CD14-positive monocyte (primary cell): Measurements from ENCODE around the gene CAP2. TPM values are rescaled to one million over a fixed set of nuclear protein-coding genes. Genes with fewer than 3 reads are reported as not detected.

Experiments
- DNase-seq, 3 donors: peaks; one replicate each; pipeline ENCODE4 v3.0.0-alpha.2; 2011 to 2022
- H2AFZ ChIP-seq: 2 replicates; pipeline ENCODE4 v1.6.0; 2012; ENCODE audit warnings: mild to moderate bottlenecking, low read depth, low read length, inconsistent platforms; ENCODE audit not compliant: insufficient read depth, poor library complexity, severe bottlenecking
- H3K27ac ChIP-seq, 2 donors: 1 replicate in 1 of 2; 2 replicates in 1 of 2; pipeline ENCODE4 v1.5.1; 2012 to 2013; ENCODE audit warnings: low read length in 2 of 2, control low read depth in 1 of 2, inconsistent platforms in 1 of 2, low read depth in 1 of 2, mild to moderate bottlenecking in 1 of 2
- H3K27me3 ChIP-seq, 2 donors: one replicate each; pipeline versions ENCODE4 v1.6.0 to v1.6.1; 2011 to 2013; ENCODE audit warnings: low read length in 2 of 2; ENCODE audit not compliant: control insufficient read depth in 2 of 2, insufficient read depth in 2 of 2
- H3K36me3 ChIP-seq, 2 donors: replicated peaks in 1 of 2; 1 replicate in 1 of 2; 2 replicates in 1 of 2; pipeline versions ENCODE4 v1.5.1 to v1.6.1; 2012 to 2013; ENCODE audit warnings: low read length in 2 of 2, control low read depth in 1 of 2, inconsistent platforms in 1 of 2, mild to moderate bottlenecking in 1 of 2; ENCODE audit not compliant: insufficient read depth in 2 of 2, control insufficient read depth in 1 of 2
- H3K4me1 ChIP-seq, 2 donors: 1 replicate in 1 of 2; 2 replicates in 1 of 2; pipeline versions ENCODE4 v1.5.1 to v1.6.1; 2012 to 2013; ENCODE audit warnings: low read length in 2 of 2, control low read depth in 1 of 2, inconsistent platforms in 1 of 2, mild to moderate bottlenecking in 1 of 2, moderate library complexity in 1 of 2; ENCODE audit not compliant: insufficient read depth in 2 of 2, control insufficient read depth in 1 of 2
- H3K4me2 ChIP-seq: replicated peaks from 2 replicates; pipeline ENCODE3; 2012; ENCODE audit warnings: low read length, moderate library complexity, mild to moderate bottlenecking; ENCODE audit not compliant: poor library complexity, severe bottlenecking; ENCODE audit errors: extremely low read depth
- H3K4me3 ChIP-seq, 3 experiments: fragments of 200-600 bp in 1 of 3; sonication (generic) in 1 of 3; replicated peaks in 1 of 3; 1 replicate in 2 of 3; 2 replicates in 1 of 3; pipeline ENCODE4 v1.5.1; 2011 to 2013; ENCODE audit warnings: low read length in 3 of 3, mild to moderate bottlenecking in 3 of 3, control low read depth in 2 of 3, low read depth in 2 of 3, inconsistent platforms in 1 of 3, moderate library complexity in 1 of 3
- H3K79me2 ChIP-seq: 2 replicates; pipeline ENCODE4 v1.6.0; 2012; ENCODE audit warnings: mild to moderate bottlenecking, control low read depth, inconsistent platforms, low read length, moderate library complexity; ENCODE audit not compliant: insufficient read depth
- H3K9ac ChIP-seq: 2 replicates; pipeline ENCODE4 v1.6.0; 2017; ENCODE audit warnings: low read length, mild to moderate bottlenecking; ENCODE audit not compliant: insufficient read depth, poor library complexity, severe bottlenecking
- H3K9me3 ChIP-seq, 2 donors: replicated peaks in 1 of 2; 1 replicate in 1 of 2; 2 replicates in 1 of 2; pipeline versions ENCODE4 v1.5.1 to v1.6.1; 2012 to 2013; ENCODE audit warnings: low read length in 2 of 2, control low read depth in 1 of 2; ENCODE audit not compliant: control insufficient read depth in 1 of 2, insufficient read depth in 1 of 2
- H4K20me1 ChIP-seq: 2 replicates; pipeline ENCODE4 v1.6.0; 2012; ENCODE audit warnings: mild to moderate bottlenecking, low read length, control low read depth, moderate library complexity; ENCODE audit not compliant: insufficient read depth
- H3K27ac Mint-ChIP-seq, 7 donors: one replicate each; pipeline ENCODE4 v1.8.0; 2020; ENCODE audit warnings: mild to moderate bottlenecking in 7 of 7, mixed read lengths in 7 of 7, moderate library complexity in 6 of 7, inconsistent platforms in 2 of 7
- H3K27me3 Mint-ChIP-seq, 3 donors: one replicate each; pipeline ENCODE4 v1.8.0; 2021 to 2022; ENCODE audit warnings: low read depth in 3 of 3, mild to moderate bottlenecking in 3 of 3, mixed read lengths in 3 of 3, moderate library complexity in 3 of 3, inconsistent platforms in 1 of 3
- H3K36me3 Mint-ChIP-seq, 2 donors: one replicate each; pipeline ENCODE4 v1.8.0; 2020; ENCODE audit warnings: mixed read lengths in 2 of 2, inconsistent platforms in 1 of 2, mild to moderate bottlenecking in 1 of 2
- H3K4me1 Mint-ChIP-seq: one replicate; pipeline ENCODE4 v1.8.0; 2020; ENCODE audit warnings: mild to moderate bottlenecking, mixed read lengths
- H3K4me3 Mint-ChIP-seq, 2 donors: one replicate each; pipeline ENCODE4 v1.8.0; 2020; ENCODE audit warnings: mild to moderate bottlenecking in 2 of 2, mixed read lengths in 2 of 2, moderate library complexity in 1 of 2
- H3K9me3 Mint-ChIP-seq, 7 donors: one replicate each; pipeline ENCODE4 v1.8.0; 2020 to 2022; ENCODE audit warnings: mixed read lengths in 7 of 7, mild to moderate bottlenecking in 6 of 7, moderate library complexity in 6 of 7, inconsistent platforms in 2 of 7
- WGBS: methylation state at CpG from one replicate; pipeline ENCODE4 v1.1.5; 2013; ENCODE audit warnings: missing lambda C conversion rate; ENCODE audit not compliant: insufficient coverage; 5-methylcytosine and 5-hydroxymethylcytosine counted together
- intact Hi-C, 2 donors: fragments of 100-400 bp; cut with micrococcal nuclease; formaldehyde crosslinking; loops; one replicate each; pipeline versions ENCODE4 v1.15.0 to v1.15.1; 2023
- polyA plus RNA-seq, 3 donors: library from polyadenylated mRNA; depleted of rRNA in 1 of 3; unstranded in 2 of 3; stranded (reverse) in 1 of 3; fragments of 300-500 nt in 2 of 3; fragments of >200 nt in 1 of 3; fragmentation: Illumina TruSeq in 2 of 3; gene quantifications; 1 replicate in 2 of 3; 2 replicates in 1 of 3; pipeline ENCODE4 v1.2.3, GENCODE V29; 2012 to 2021
- TF ChIP-seq, protein P1 (sequence below): fragments of 200-600 bp; IDR thresholded peaks from one replicate; pipeline ENCODE4 v1.8.0; 2022; ENCODE audit warnings: antibody characterized with exemption, mild to moderate bottlenecking

The CAP2 gene
- polyA plus RNA-seq, 3 donors: not detected

- no peaks in the 10 kb centered on the region for H3K27me3 ChIP-seq
- H3K36me3 Mint-ChIP-seq: no peaks in the 10 kb centered on the region
- WGBS: 86% methylated on average over 4 of the region's 5 CpGs
- no peaks in the 10 kb centered on the region for H3K9me3 ChIP-seq
- no peak overlapping the region for H3K4me3 Mint-ChIP-seq
- no peaks in the 10 kb centered on the region for H3K4me1 ChIP-seq
- H3K27me3 Mint-ChIP-seq: peaks cover 2 to 10% (median 3%) of the 10 kb centered on the region in 3 donors
- no peaks in the 10 kb centered on the region for H3K4me1 Mint-ChIP-seq
- DNase-seq: no peak
- H2AFZ ChIP-seq: no peak overlapping the region
- H3K9ac ChIP-seq: no peak overlapping the region
- no peak overlapping the region for H3K4me2 ChIP-seq
- peaks cover 0 to 6% (median 0%) of the 10 kb centered on the region in 7 donors for H3K9me3 Mint-ChIP-seq
- no peak overlapping the region for H3K27ac Mint-ChIP-seq
- no peaks in the 10 kb centered on the region for H3K79me2 ChIP-seq
- TF ChIP-seq, protein P1, sequence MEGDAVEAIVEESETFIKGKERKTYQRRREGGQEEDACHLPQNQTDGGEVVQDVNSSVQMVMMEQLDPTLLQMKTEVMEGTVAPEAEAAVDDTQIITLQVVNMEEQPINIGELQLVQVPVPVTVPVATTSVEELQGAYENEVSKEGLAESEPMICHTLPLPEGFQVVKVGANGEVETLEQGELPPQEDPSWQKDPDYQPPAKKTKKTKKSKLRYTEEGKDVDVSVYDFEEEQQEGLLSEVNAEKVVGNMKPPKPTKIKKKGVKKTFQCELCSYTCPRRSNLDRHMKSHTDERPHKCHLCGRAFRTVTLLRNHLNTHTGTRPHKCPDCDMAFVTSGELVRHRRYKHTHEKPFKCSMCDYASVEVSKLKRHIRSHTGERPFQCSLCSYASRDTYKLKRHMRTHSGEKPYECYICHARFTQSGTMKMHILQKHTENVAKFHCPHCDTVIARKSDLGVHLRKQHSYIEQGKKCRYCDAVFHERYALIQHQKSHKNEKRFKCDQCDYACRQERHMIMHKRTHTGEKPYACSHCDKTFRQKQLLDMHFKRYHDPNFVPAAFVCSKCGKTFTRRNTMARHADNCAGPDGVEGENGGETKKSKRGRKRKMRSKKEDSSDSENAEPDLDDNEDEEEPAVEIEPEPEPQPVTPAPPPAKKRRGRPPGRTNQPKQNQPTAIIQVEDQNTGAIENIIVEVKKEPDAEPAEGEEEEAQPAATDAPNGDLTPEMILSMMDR: no peak
- H3K27ac ChIP-seq: no peak overlapping the region
- intact Hi-C loops: no loop called here
- no peaks in the 10 kb centered on the region for H3K36me3 ChIP-seq
- H4K20me1 ChIP-seq: no peaks in the 10 kb centered on the region
- no peak overlapping the region for H3K4me3 ChIP-seq
Measured at GRCh38 chr6:17519120-17519519, 125.7 kb downstream of the CAP2 start.

GRCh38 chr6:17525637-17526036 lies 132.2 kb downstream of the CAP2 start:
- H3K4me1 Mint-ChIP-seq: no peaks in the 10 kb centered on the region

More at GRCh38 chr6:17525637-17526036, 132.2 kb downstream of the CAP2 start:
- Histone ChIP-seq H3K9ac (no peak overlapping the region), H2AFZ (no peak overlapping the region), H3K36me3 (no peaks in the 10 kb centered on the region), H3K4me1 (no peaks in the 10 kb centered on the region), H3K27ac (no peak overlapping the region), H4K20me1 (no peaks in the 10 kb centered on the region), H3K27me3 (no peaks in the 10 kb centered on the region), H3K4me2 (no peak overlapping the region), H3K79me2 (no peaks in the 10 kb centered on the region), H3K4me3 (no peak overlapping the region), H3K9me3 (no peaks in the 10 kb centered on the region)
- peaks cover 0 to 9% (median 0%) of the 10 kb centered on the region in 7 donors for H3K9me3 Mint-ChIP-seq
- no peaks in the 10 kb centered on the region for H3K36me3 Mint-ChIP-seq
- DNase-seq: no peak
- H3K4me3 Mint-ChIP-seq: no peak overlapping the region
- intact Hi-C loops: no loop called here
- H3K27ac Mint-ChIP-seq: no peak overlapping the region
- TF ChIP-seq, protein P1: no peak
- 94% methylated on average over 2 of the region's 3 CpGs for WGBS
- peaks cover 0 to 7% (median 0%) of the 10 kb centered on the region in 3 donors for H3K27me3 Mint-ChIP-seq
